ENCODE results near the gene METTL6. TPM values are rescaled to one million over a fixed set of nuclear protein-coding genes. Genes with fewer than 3 reads are reported as not detected.

METTL6 gene
- total RNA-seq, 1 experiment from 2014 or later: 25.6 TPM

- no peak overlapping the region for H2BK20ac ChIP-seq (ENCODE audit: low read depth, low read length, poor library complexity, severe bottlenecking)
- Mint-ChIP-seq H3K27ac (no peak overlapping the region), H3K4me1 (peaks cover 0 to 3% of the 10 kb centered on the region in 2 experiments; a peak in 1 of 4 replicates), H3K27me3 (ENCODE audit: low read depth) (no peaks in the 10 kb centered on the region), H3K9me3 (no peaks in the 10 kb centered on the region), H3K36me3 (ENCODE audit: insufficient read depth in 1 of 3, low read depth in 3 of 3) (peaks cover 16 to 63% (median 51%) of the 10 kb centered on the region in 3 experiments; a peak in 6 of 7 replicates), H3K4me3 (no peak overlapping the region)
- no peak overlapping the region for H4K8ac ChIP-seq (replicated peaks; ENCODE audit: insufficient read length, low read depth, low read length)
- no peak overlapping the region for H3K14ac ChIP-seq (ENCODE audit: insufficient read depth, low read length)
- H4K20me1 ChIP-seq (ENCODE audit: control insufficient read depth, insufficient read depth, insufficient read length): no peaks in the 10 kb centered on the region
- H3K4me2 ChIP-seq (ENCODE audit: insufficient read depth, insufficient read length, low read length): no peak overlapping the region
- no peak overlapping the region for H2AFZ ChIP-seq (ENCODE audit: low read length)
- no peak overlapping the region for H4K5ac ChIP-seq (ENCODE audit: insufficient read length, low read depth, low read length)
- DNase-seq: no peak
- no peaks in the 10 kb centered on the region for H3K4me1 ChIP-seq (ENCODE audit: insufficient read depth, low read length)
- no peak overlapping the region for H2BK5ac ChIP-seq (ENCODE audit: insufficient read length, low read length)
- H2BK15ac ChIP-seq (ENCODE audit: low read depth, low read length): no peak overlapping the region
- WGBS (ENCODE audit: extremely low coverage, insufficient read length, low lambda C conversion rate): no CpG with 5 or more reads among the region's 4 CpGs
- no peak overlapping the region for H4K91ac ChIP-seq (ENCODE audit: insufficient read length, low read depth, low read length)
- no peaks in the 10 kb centered on the region for H3K23me2 ChIP-seq (ENCODE audit: insufficient read length, low read depth, low read length, poor library complexity, severe bottlenecking)
- H3K23ac ChIP-seq (ENCODE audit: insufficient read length, low read depth, low read length): no peak overlapping the region
- no peaks in the 10 kb centered on the region for H3K27me3 ChIP-seq (ENCODE audit: insufficient read depth, low read length)
- no peak for TF ChIP-seq CTCF (conservative IDR thresholded peaks at IDR 0.05)
- H2AK5ac ChIP-seq (ENCODE audit: insufficient read length, low read length): no peak overlapping the region
- H3K18ac ChIP-seq (ENCODE audit: insufficient read length, low read depth, low read length): no peak overlapping the region
- no peak overlapping the region for H3K56ac ChIP-seq (ENCODE audit: insufficient read length, low read depth, low read length)
- H3K79me2 ChIP-seq (ENCODE audit: insufficient read depth, low read length): no peaks in the 10 kb centered on the region
- no peak overlapping the region for H3K27ac ChIP-seq (ENCODE audit: insufficient read length, low read depth, low read length)
- H2BK120ac ChIP-seq (ENCODE audit: low read depth, low read length, poor library complexity, severe bottlenecking): no peak overlapping the region
- no peak overlapping the region for H2BK12ac ChIP-seq (ENCODE audit: insufficient read length, low read depth, low read length)
- H3K9ac ChIP-seq (ENCODE audit: extremely low read depth, insufficient read length, low read length): no peak overlapping the region
- H3T11ph ChIP-seq (ENCODE audit: low read length): no peak overlapping the region
- H3K79me1 ChIP-seq (ENCODE audit: insufficient read depth, low read depth, low read length, poor library complexity, severe bottlenecking): no peaks in the 10 kb centered on the region
- H3K9me3 ChIP-seq (ENCODE audit: control insufficient read depth, low read depth, low read length): no peaks in the 10 kb centered on the region
- no peak overlapping the region for H3K4ac ChIP-seq (ENCODE audit: low read depth, low read length)
These were observed 13.5 kb upstream of the METTL6 start for GRCh38 chr3:15440891-15441290.
